NCI-H1694 (cell line): ENCODE data around the gene CNKSR2.

ENCODE experiments used
- DNase-seq: peaks from one replicate; lab custom pipeline; 2025; lab: John Stamatoyannopoulos, UW

CNKSR2 gene

GRCh38 chrX:21610168-21610567, 235.9 kb downstream of the CNKSR2 start:
- no peak for DNase-seq

- no peak for DNase-seq
Measured at GRCh38 chrX:21612154-21612553, 237.9 kb downstream of the CNKSR2 start.

GRCh38 chrX:21616386-21616785, 242.2 kb downstream of the CNKSR2 start:
- no peak for DNase-seq

- no peak for DNase-seq
Measured at GRCh38 chrX:21620234-21620633, 246.0 kb downstream of the CNKSR2 start.

- DNase-seq, result no peak
Measured at GRCh38 chrX:21623778-21624501, 249.7 kb downstream of the CNKSR2 start.

- DNase-seq, result no peak
Measured at GRCh38 chrX:21632027-21632426, 257.8 kb downstream of the CNKSR2 start.

GRCh38 chrX:21638311-21638710, 264.1 kb downstream of the CNKSR2 start:
- DNase-seq, result no peak

GRCh38 chrX:21639775-21640174, 265.6 kb downstream of the CNKSR2 start:
- DNase-seq, result no peak

GRCh38 chrX:21645431-21645830, 271.2 kb downstream of the CNKSR2 start:
- no peak for DNase-seq

GRCh38 chrX:21645886-21646285, 271.7 kb downstream of the CNKSR2 start:
- DNase-seq, result no peak

GRCh38 chrX:21655901-21656586, 281.8 kb downstream of the CNKSR2 start:
- DNase-seq, result no peak

- no peak for DNase-seq
Measured at GRCh38 chrX:21656587-21657317, 282.5 kb downstream of the CNKSR2 start.

- DNase-seq, result no peak
Measured at GRCh38 chrX:21657318-21658151, 283.3 kb downstream of the CNKSR2 start.

GRCh38 chrX:21658152-21658737, 284.0 kb downstream of the CNKSR2 start, which contains the start of gene KLHL34:
Gene KLHL34, minus strand, starts transcription at chrX:21658330. Its CDS starts 542 bp downstream, at chrX:21657788.
- no peak for DNase-seq

GRCh38 chrX:21658746-21659145, 284.5 kb downstream of the CNKSR2 start:
- DNase-seq, result no peak

GRCh38 chrX:21659320-21659719, 285.1 kb downstream of the CNKSR2 start:
- no peak for DNase-seq

GRCh38 chrX:21660156-21660555, 285.9 kb downstream of the CNKSR2 start:
- DNase-seq, result no peak

- DNase-seq, result no peak
Measured at GRCh38 chrX:21661316-21661715, 287.1 kb downstream of the CNKSR2 start.

GRCh38 chrX:21662761-21663160, 288.5 kb downstream of the CNKSR2 start:
- no peak for DNase-seq

GRCh38 chrX:21666252-21666651, 292.0 kb downstream of the CNKSR2 start:
- DNase-seq, result no peak

- no peak for DNase-seq
Measured at GRCh38 chrX:21666679-21667078, 292.5 kb downstream of the CNKSR2 start.
